RPMI7951 (cell line): ENCODE results near the gene MIA. TPM values are rescaled to one million over a fixed set of nuclear protein-coding genes. Genes with fewer than 3 reads are reported as not detected.
"Not testable (repeated sequence)": the region's sequence is repeated elsewhere in the genome, so short reads cannot be mapped to it uniquely, and the experiment has no call there.

ENCODE experiments used
- DNase-seq: peaks from one replicate; pipeline ENCODE4 v3.0.0-alpha.2; 2012; ENCODE audit warnings: low read depth
- total RNA-seq: library from RNA; depleted of rRNA; stranded (reverse); fragments of >200 nt; shearing (Covaris generic); gene quantifications from 2 replicates; pipeline ENCODE4 v1.2.3, GENCODE V29; 2014

MIA gene
- total RNA-seq, 1 experiment from 2014 or later = 12.6 TPM

GRCh38 chr19:40802300-40803169 lies 27.2 kb downstream of the MIA start:
- DNase-seq = no peak

- DNase-seq = no peak
Observed at GRCh38 chr19:40803170-40803856, 28.0 kb downstream of the MIA start.

DNA sequence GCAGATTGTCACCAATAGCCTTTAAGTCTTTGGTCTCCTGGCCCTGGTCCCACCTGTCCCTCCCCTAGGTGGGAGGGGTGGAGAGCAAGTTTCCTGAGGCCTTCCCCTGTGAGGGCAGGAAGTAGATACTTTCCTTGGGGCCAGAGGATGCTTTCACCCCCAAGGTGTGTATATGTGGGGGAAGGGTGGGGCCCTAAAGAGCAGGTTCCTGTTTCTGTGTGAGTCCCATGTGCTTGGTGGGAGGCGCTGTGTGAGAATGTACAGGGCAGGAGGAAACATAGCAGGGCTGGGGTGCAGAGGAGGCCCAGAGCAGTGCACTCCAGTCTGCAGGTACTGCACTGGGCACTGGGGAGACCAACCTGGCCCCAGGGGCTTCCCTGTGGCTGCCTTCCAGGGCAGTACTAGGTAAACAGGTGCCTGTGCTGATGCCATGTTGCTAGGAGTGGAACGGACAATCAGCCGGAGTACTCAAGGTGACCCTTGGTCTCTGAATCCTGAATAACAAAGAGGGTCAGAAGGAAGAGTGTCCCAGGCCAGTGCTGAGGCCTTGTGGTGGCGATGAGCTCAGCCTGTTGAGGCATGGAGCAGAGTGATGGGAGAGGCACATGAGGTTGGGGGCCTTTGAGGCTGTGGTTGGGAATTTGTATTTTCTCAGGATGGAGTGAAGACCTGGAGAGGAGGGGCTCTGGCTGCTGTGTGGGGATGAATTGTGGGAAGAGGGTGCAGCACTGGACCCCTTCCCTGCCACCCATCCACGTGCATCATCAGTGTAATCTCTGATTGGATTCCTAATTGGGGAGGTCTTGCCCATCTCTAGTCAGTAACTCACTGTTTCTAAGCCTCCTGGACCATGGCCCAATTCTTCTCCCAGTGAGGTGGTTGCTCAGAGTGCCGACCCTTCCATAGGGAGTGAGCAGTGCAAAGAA lies 28.8 kb downstream of the MIA start:
- DNase-seq = no peak

- no peak for DNase-seq
Observed at GRCh38 chr19:40804783-40805242, 29.5 kb downstream of the MIA start.

DNA sequence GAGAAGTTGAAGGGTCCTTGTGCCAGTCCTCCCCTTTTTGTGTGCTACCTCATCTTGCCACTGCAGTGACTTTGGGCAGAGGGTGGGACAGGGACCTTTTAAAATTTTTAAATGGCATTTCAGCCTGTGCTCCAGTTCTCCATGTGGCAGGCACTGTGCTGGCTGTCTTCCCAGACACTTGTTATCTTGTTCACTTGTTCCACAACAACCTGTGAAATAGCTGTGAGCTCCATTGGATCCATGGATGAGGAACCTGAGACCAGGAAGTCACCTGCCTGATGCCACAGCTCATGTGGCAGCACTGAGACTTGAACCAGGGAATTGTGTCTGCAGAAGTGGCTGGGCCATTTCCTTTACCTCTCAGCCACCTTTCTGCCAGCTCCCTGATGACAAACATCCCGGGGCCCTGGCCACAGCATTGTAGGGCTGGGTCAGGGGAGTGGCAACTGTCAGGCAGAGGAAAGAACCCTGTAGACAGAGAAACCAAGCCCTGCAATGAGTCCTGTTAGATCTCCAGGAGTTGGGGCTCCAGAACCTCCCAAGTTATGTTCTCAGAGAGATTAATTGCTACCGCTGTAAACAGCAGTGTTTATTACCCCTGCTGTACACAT lies 30.0 kb downstream of the MIA start:
- no peak for DNase-seq

DNA sequence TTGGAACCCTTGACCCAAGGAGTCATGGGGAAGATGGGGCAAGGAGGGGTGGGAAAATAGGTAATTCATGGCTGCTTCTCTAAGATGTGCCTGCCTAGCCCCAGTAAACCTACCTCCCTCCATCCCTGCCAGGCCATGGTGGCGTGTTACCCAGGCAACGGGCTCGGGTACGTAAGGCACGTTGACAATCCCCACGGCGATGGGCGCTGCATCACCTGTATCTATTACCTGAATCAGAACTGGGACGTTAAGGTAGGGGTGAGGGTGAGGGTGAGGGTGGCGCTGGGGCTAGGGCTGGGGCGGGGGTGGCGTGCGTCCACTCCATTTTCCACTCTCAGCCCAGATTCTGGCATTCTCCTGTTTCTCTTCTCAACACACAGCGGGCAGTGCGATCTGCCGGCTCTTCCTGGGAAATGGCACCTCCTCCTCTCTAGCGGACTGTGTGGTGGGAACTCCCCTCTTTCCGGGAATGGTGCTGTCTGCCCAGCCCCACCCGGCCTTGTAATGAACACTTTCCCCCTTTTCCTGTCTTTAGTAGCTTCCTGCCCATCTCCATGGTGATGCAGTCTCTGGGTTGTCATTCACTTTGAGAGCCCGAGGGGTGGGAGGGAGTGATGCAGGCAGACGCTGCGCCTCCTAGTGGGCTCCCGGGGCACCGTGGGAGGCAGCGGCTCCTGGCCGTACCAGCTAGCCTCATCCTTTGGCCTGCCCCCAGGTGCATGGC lies 31.3 kb downstream of the MIA start:
- DNase-seq = peak; percentile 85

- DNase-seq = no peak
Observed at GRCh38 chr19:40807147-40808020, 32.1 kb downstream of the MIA start.

DNA sequence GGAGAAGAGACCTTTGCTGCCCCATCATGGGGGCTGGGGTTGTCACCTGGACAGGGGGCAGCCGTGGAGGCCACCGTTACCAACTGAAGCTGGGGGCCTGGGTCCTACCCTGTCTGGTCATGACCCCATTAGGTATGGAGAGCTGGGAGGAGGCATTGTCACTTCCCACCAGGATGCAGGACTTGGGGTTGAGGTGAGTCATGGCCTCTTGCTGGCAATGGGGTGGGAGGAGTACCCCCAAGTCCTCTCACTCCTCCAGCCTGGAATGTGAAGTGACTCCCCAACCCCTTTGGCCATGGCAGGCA lies 32.7 kb downstream of the MIA start:
- no peak for DNase-seq

DNA sequence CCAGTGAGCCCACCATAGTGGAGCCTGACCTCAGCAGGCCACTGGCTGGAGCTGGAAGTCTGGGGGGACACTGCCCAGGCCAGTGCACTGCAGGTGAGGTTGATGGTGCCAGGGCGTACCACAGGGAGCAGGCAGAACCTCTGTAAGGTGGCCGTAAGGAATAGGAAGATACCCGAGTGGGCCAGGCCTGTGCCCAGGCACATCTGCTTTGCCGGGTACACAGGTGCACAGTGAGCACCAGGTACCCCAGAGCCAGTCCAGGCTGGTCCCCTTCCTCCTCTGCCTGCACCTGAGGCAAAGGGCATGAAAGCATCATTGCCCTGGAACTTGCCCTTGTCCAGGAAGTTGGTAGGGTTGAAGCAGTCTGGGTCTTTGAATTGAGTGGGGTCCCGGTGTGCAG lies 33.2 kb downstream of the MIA start:
- DNase-seq = no peak

DNA sequence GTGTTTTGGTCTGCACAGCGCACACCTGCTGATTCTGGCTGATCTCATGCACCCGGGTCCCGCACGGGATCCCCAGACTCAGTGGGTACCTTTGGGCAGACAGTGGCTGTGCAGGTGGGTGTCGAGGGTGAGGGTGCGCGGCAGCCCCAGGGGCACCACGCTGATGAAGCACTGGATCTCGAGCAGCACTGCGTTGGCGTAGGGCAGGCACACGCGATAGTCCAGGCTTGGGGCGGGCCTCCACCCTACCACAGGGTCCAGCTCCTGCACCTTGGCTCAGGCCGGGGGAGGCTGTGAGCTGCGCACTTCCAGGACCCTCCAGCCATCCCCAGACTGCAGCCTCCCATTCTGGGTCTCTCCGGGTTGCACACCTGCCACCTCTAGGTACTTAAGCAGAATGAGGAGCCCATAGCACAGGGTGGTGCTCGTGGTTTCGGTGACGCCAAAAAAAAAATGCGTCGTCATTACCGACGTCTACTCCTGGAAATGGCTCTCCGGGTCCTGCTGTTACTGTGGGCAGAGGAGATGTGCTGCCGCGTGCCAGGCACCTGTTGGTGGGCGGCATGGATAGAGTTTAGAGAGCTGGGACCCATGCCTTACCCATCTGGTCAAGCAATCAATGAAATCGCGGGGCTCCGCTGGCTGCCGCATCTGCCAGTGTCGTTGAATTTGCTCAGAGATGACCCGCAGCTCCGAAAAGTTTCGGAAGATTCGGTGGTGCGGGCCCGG lies 34.2 kb downstream of the MIA start:
- DNase-seq = no peak

DNA sequence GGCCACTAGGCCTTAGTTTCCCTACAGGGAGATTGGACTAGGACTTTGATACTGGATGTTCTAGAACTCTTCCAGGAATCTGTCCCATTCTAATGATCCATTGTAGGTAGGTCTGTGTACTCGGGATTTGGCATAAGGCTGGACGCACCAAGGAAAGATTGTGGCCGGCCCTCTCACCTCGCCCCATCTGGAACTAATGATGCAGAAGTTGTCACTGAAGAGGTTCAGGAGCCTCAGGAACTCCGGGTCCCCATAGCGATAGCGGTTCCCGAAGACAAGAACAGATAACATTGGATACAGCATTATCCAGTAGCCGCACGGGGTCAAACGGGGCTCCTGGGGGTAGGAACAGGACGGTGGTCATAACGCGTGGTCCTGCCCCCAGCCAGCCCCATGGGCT lies 34.8 kb downstream of the MIA start:
- DNase-seq = peak; percentile 75

- DNase-seq = peak; percentile 88
Observed at GRCh38 chr19:40810649-40811408, 35.5 kb downstream of the MIA start.

GRCh38 chr19:40811478-40812341 lies 36.4 kb downstream of the MIA start:
- DNase-seq = no peak

- not testable (repeated sequence) for DNase-seq
Observed at GRCh38 chr19:40812571-40812970, 37.2 kb downstream of the MIA start.

GRCh38 chr19:40813182-40813581 lies 37.9 kb downstream of the MIA start:
- DNase-seq = no peak

GRCh38 chr19:40815223-40815622 lies 39.9 kb downstream of the MIA start:
- DNase-seq = no peak
